SU-DHL-6 (cell line): ENCODE measurements around the gene CWH43.
"Not testable (repeated sequence)": the region's sequence is repeated elsewhere in the genome, so short reads cannot be mapped to it uniquely, and the experiment has no call there.

Experiments
- H2AFZ ChIP-seq: fragments of 200-600 bp; sonication (generic); 2 replicates; pipeline ENCODE4 v1.6.1; 2014; ENCODE audit warnings: low read depth, mild to moderate bottlenecking, moderate library complexity, mixed read lengths, antibody characterized with exemption, low read length; ENCODE audit not compliant: severe bottlenecking
- H3F3A ChIP-seq: fragments of 200-600 bp; shearing (Covaris generic); 2 replicates; pipeline ENCODE4 v1.6.0; 2016; ENCODE audit warnings: antibody characterized with exemption, mild to moderate bottlenecking; ENCODE audit not compliant: insufficient read depth
- H3K27ac ChIP-seq: fragments of 200-600 bp; sonication (generic); 2 replicates; pipeline ENCODE4 v1.5.1; 2016; ENCODE audit warnings: low read depth, mild to moderate bottlenecking, low read length, moderate library complexity, mixed read lengths
- H3K27me3 ChIP-seq: fragments of 200-600 bp; sonication (generic), shearing (Covaris generic); 2 replicates; pipeline ENCODE4 v1.6.0; 2014; ENCODE audit warnings: mild to moderate bottlenecking, low read length
- H3K36me3 ChIP-seq: fragments of 200-600 bp; sonication (generic); 2 replicates; pipeline ENCODE4 v1.6.1; 2014; ENCODE audit warnings: mild to moderate bottlenecking, low read length, mixed read lengths
- H3K4me2 ChIP-seq: fragments of 300-600, 200-600 bp; shearing (Covaris generic), sonication (generic); 2 replicates; pipeline ENCODE4 v1.6.0; 2014; ENCODE audit warnings: low read length, low read depth, mild to moderate bottlenecking; ENCODE audit not compliant: poor library complexity, severe bottlenecking
- H3K4me3 ChIP-seq: fragments of 200-600 bp; sonication (generic); 2 replicates; pipeline ENCODE4 v1.5.1; 2014; ENCODE audit warnings: antibody characterized with exemption, low read length, mild to moderate bottlenecking, mixed read lengths; ENCODE audit not compliant: insufficient read depth, poor library complexity, severe bottlenecking
- H3K79me2 ChIP-seq: fragments of 200-600 bp; sonication (generic); 2 replicates; pipeline ENCODE4 v1.6.1; 2014; ENCODE audit warnings: mild to moderate bottlenecking, low read length, moderate library complexity; ENCODE audit not compliant: insufficient read depth
- H3K9ac ChIP-seq: fragments of 200-600 bp; sonication (generic); 2 replicates; pipeline ENCODE4 v1.7.0; 2014; ENCODE audit warnings: mild to moderate bottlenecking, low read length
- H3K9me2 ChIP-seq: fragments of 200-600 bp; sonication (generic); replicated peaks from 2 replicates; pipeline ENCODE4 v1.6.1; 2014; ENCODE audit warnings: low read length; ENCODE audit not compliant: insufficient read depth
- H3K9me3 ChIP-seq: fragments of 200-600 bp; sonication (generic); 2 replicates; pipeline ENCODE4 v1.6.1; 2014; ENCODE audit warnings: low read length, mixed read lengths; ENCODE audit not compliant: insufficient read depth
- H4K20me1 ChIP-seq: fragments of 200-600 bp; sonication (generic); 2 replicates; pipeline ENCODE4 v1.6.1; 2014; ENCODE audit warnings: low read depth, mild to moderate bottlenecking, antibody characterized with exemption, low read length, moderate library complexity, mixed read lengths
- CTCF ChIP-seq: fragments of 200-600 bp; sonication (generic); IDR thresholded peaks from one replicate; pipeline ENCODE4 v1.5.1; 2017; ENCODE audit warnings: antibody characterized with exemption, mild to moderate bottlenecking, low read length, moderate library complexity; ENCODE audit not compliant: insufficient read depth, poor library complexity, severe bottlenecking
- EZH2phosphoT487 ChIP-seq: fragments of 200-600 bp; sonication (generic), shearing (Covaris generic); conservative IDR thresholded peaks from 2 replicates; pipeline ENCODE4 v1.6.1; 2018; ENCODE audit warnings: mild to moderate bottlenecking, antibody characterized with exemption, low read length, moderate library complexity, mixed read lengths

Gene CWH43

GRCh38 chr4:48976041-48976440, 10.0 kb upstream of the CWH43 start:
- Histone ChIP-seq H3K4me2 (no peak overlapping the region), H3K9ac (no peak overlapping the region), H3K9me3 (no peaks in the 10 kb centered on the region), H3K27ac (no peak overlapping the region), H3K27me3 (no peaks in the 10 kb centered on the region), H3F3A (no peaks in the 10 kb centered on the region), H3K36me3 (no peaks in the 10 kb centered on the region), H4K20me1 (no peaks in the 10 kb centered on the region), H3K79me2 (no peaks in the 10 kb centered on the region), H3K4me3 (no peak overlapping the region), H3K9me2 (no peaks in the 10 kb centered on the region), H2AFZ (no peak overlapping the region)
- TF ChIP-seq CTCF (no peak), EZH2phosphoT487 (no peak)

- no peaks in the 10 kb centered on the region for H3K9me3 ChIP-seq
- no peak overlapping the region for H2AFZ ChIP-seq
- no peaks in the 10 kb centered on the region for H4K20me1 ChIP-seq
- TF ChIP-seq EZH2phosphoT487 (no peak), CTCF (no peak)
- H3F3A ChIP-seq: no peaks in the 10 kb centered on the region
- no peak overlapping the region for H3K4me2 ChIP-seq
- no peak overlapping the region for H3K27ac ChIP-seq
- no peak overlapping the region for H3K4me3 ChIP-seq
- H3K27me3 ChIP-seq: no peaks in the 10 kb centered on the region
- H3K36me3 ChIP-seq: no peaks in the 10 kb centered on the region
- H3K9me2 ChIP-seq: no peaks in the 10 kb centered on the region
- H3K9ac ChIP-seq: no peak overlapping the region
- no peaks in the 10 kb centered on the region for H3K79me2 ChIP-seq
These were observed 6.0 kb upstream of the CWH43 start for GRCh38 chr4:48979914-48980579.

- H3K9me2 ChIP-seq, H3K9ac ChIP-seq, H3K27ac ChIP-seq, H3K4me2 ChIP-seq, H3K9me3 ChIP-seq, H3K27me3 ChIP-seq, H3K79me2 ChIP-seq, H3K36me3 ChIP-seq, H2AFZ ChIP-seq, H3K4me3 ChIP-seq, H3F3A ChIP-seq, H4K20me1 ChIP-seq: not testable (repeated sequence)
These were observed 2.1 kb upstream of the CWH43 start for GRCh38 chr4:48984005-48984404.

- no peak overlapping the region for H2AFZ ChIP-seq
- no peaks in the 10 kb centered on the region for H3K9me2 ChIP-seq
- H3K4me3 ChIP-seq: no peak overlapping the region
- H3K79me2 ChIP-seq: no peaks in the 10 kb centered on the region
- H3K36me3 ChIP-seq: no peaks in the 10 kb centered on the region
- no peak overlapping the region for H3K9ac ChIP-seq
- H3K27me3 ChIP-seq: no peaks in the 10 kb centered on the region
- H3F3A ChIP-seq: no peaks in the 10 kb centered on the region
- H3K27ac ChIP-seq: no peak overlapping the region
- H3K9me3 ChIP-seq: no peaks in the 10 kb centered on the region
- no peaks in the 10 kb centered on the region for H4K20me1 ChIP-seq
- TF ChIP-seq CTCF: no peak
- TF ChIP-seq EZH2phosphoT487: no peak
- H3K4me2 ChIP-seq: no peak overlapping the region
These were observed 486 bp upstream of the CWH43 start for GRCh38 chr4:48985602-48985975.
